Hepatocyte (in vitro differentiated cells): ENCODE measurements around the gene RTTN.

Experiments used
- CTCF ChIP-seq: fragments of 200-600 bp; sonication (generic); IDR thresholded peaks from 2 replicates; pipeline ENCODE4 v1.5.1; 2016; ENCODE audit warnings: antibody characterized with exemption, mild to moderate bottlenecking; ENCODE audit not compliant: poor library complexity
- EZH2 ChIP-seq: fragments of 200-600 bp; sonication (generic); IDR thresholded peaks from 2 replicates; pipeline ENCODE4 v1.6.1; 2016; ENCODE audit warnings: antibody characterized with exemption, mild to moderate bottlenecking, borderline replicate concordance

GRCh38 chr18:70228536-70228935 lies 23.0 kb upstream of the RTTN start:
- no peak for TF ChIP-seq CTCF
- no peak for TF ChIP-seq EZH2
